ENCODE results near the gene CFDP1. TPM values are rescaled to one million over a fixed set of nuclear protein-coding genes. Genes with fewer than 3 reads are reported as not detected.

The CFDP1 gene
- total and polyA plus RNA-seq, 2 of the 13 experiments (the other 11 are each of a cell fraction or from before 2014, with no cell fraction given): 78.6 to 153 TPM

GRCh38 chr16:75420987-75421819, 12.1 kb downstream of the CFDP1 start (continued):
- TF ChIP-seq ATF3 (CRISPR knock-in tag; IDR thresholded peaks at IDR 0.05) (no peak), ZNF761 (CRISPR knock-in tag; conservative IDR thresholded peaks at IDR 0.05) (no peak), AKNA (CRISPR knock-in tag; IDR thresholded peaks at IDR 0.05; ENCODE audit: borderline replicate concordance) (no peak), ZGPAT (CRISPR knock-in tag; IDR thresholded peaks at IDR 0.05) (peak; percentile 51; the same call in 1 of the 2 replicates), ZNF501 (CRISPR knock-in tag; IDR thresholded peaks at IDR 0.05) (no peak), SKIL (CRISPR knock-in tag; IDR thresholded peaks at IDR 0.05; ENCODE audit: borderline replicate concordance) (no peak), PHF21A (CRISPR knock-in tag; IDR thresholded peaks at IDR 0.05) (no peak), HIVEP1 (CRISPR knock-in tag; IDR thresholded peaks at IDR 0.05) (no peak), FOXA1 (IDR thresholded peaks at IDR 0.05) (no peak), FOXA1 (CRISPR knock-in tag; IDR thresholded peaks at IDR 0.05) (0 out of 2 replicates have a peak, but pooled peaks have one; percentile 34), ZBTB7B (CRISPR knock-in tag; IDR thresholded peaks at IDR 0.05) (0 out of 2 replicates have a peak, but pooled peaks have one; percentile 24), ZKSCAN8 (CRISPR knock-in tag; IDR thresholded peaks at IDR 0.05; ENCODE audit: borderline replicate concordance) (peak; percentile 61), NCOR1 (IDR thresholded peaks at IDR 0.05; ENCODE audit: borderline replicate concordance, low read length) (no peak), NFKBIZ (CRISPR knock-in tag; IDR thresholded peaks at IDR 0.05) (no peak), SIX1 (CRISPR knock-in tag; IDR thresholded peaks at IDR 0.05; ENCODE audit: borderline replicate concordance) (no peak), ZFP91 (CRISPR knock-in tag; IDR thresholded peaks at IDR 0.05; ENCODE audit: borderline replicate concordance) (no peak), MYC (CRISPR knock-in tag; IDR thresholded peaks at IDR 0.05; ENCODE audit: borderline replicate concordance) (peak; percentile 28; the same call in 1 of the 2 replicates), SOX6 (IDR thresholded peaks at IDR 0.05) (no peak), SOX6 (CRISPR knock-in tag; IDR thresholded peaks at IDR 0.05) (no peak), NFYC (CRISPR knock-in tag; IDR thresholded peaks at IDR 0.05) (no peak)

Measured in HepG2 (cell line).